Hepatocyte (in vitro differentiated cells): ENCODE data around the gene DOP1B.

ENCODE experiments used
- CTCF ChIP-seq: fragments of 200-600 bp; sonication (generic); IDR thresholded peaks from 2 replicates; pipeline ENCODE4 v1.5.1; 2016; ENCODE audit warnings: antibody characterized with exemption, mild to moderate bottlenecking; ENCODE audit not compliant: poor library complexity
- EZH2 ChIP-seq: fragments of 200-600 bp; sonication (generic); IDR thresholded peaks from 2 replicates; pipeline ENCODE4 v1.6.1; 2016; ENCODE audit warnings: antibody characterized with exemption, mild to moderate bottlenecking, borderline replicate concordance

DNA sequence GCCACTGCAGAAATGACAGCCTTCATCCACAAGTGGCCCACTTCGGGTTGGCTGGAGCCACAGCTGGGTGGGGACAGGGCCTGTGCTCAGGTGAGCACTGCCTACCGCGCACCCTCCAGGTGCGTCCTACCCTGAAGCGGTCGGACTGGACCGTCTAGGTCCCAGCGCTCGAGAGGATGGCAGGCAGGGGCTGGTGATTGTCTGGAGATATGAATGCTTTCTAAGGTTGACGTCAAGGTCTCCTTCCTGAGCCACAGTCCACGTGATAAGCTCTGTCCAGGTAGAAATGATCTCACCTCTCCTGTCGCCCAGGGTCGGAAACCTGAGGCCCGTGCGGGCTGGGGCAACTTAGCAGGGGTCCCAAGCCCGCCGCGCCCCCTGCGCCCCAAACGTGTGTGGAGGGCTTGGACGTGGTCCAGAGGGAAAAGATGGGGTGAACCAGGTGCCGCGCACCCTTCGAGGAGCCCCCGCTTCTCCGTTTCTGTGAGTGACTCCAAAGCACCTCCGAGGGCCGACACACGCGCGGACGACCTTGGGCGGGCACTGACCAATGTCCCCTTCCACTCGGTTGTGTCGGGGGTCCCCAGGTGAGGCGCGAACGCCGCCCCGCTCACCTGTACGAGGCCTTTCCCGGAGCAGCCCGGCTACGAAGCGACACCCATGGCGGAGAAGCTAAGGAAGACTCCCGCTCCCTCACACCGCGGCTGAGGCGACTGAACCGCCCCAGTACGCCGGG is 853 bp upstream of the DOP1B start:
- TF ChIP-seq CTCF (no peak), EZH2 (no peak)
